Upper lobe of left lung (tissue), 4 donors: Measurements from ENCODE around the gene GLIS1.

Experiments
- CTCF ChIP-seq, 6 experiments: fragments of 450-650 bp in 4 of 6; fragments of 200-600 bp in 2 of 6; sonication (generic) in 2 of 6; IDR thresholded peaks; one replicate each; pipeline ENCODE4 v1.5.1; 2016 to 2019; ENCODE audit warnings: antibody characterized with exemption in 6 of 6
- POLR2A ChIP-seq, 4 donors: fragments of 450-650 bp; IDR thresholded peaks; one replicate each; pipeline ENCODE4 v1.5.1; 2016 to 2017; ENCODE audit warnings: antibody characterized with exemption in 4 of 4, mild to moderate bottlenecking in 2 of 4
- POLR2AphosphoS5 ChIP-seq, 2 donors: sonication (generic); formaldehyde crosslinking; IDR thresholded peaks; one replicate each; pipeline ENCODE4 v1.5.1; 2017; ENCODE audit warnings: antibody characterized with exemption in 2 of 2

GRCh38 chr1:53480678-53481077 lies 258.3 kb downstream of the GLIS1 start:
- TF ChIP-seq POLR2A (IDR thresholded peaks at IDR 0.05) (no peak), CTCF (IDR thresholded peaks at IDR 0.05) (no peak), POLR2AphosphoS5 (IDR thresholded peaks at IDR 0.05) (no peak)
